ENCODE data around the gene TSHZ2.

- no peak for TF ChIP-seq CTCF (IDR thresholded peaks at IDR 0.05)
- no peak for TF ChIP-seq JUN (CRISPR knock-in tag; IDR thresholded peaks at IDR 0.05)
- TF ChIP-seq TP53 (CRISPR knock-in tag; IDR thresholded peaks at IDR 0.05) = no peak
- TF ChIP-seq, protein P1, sequence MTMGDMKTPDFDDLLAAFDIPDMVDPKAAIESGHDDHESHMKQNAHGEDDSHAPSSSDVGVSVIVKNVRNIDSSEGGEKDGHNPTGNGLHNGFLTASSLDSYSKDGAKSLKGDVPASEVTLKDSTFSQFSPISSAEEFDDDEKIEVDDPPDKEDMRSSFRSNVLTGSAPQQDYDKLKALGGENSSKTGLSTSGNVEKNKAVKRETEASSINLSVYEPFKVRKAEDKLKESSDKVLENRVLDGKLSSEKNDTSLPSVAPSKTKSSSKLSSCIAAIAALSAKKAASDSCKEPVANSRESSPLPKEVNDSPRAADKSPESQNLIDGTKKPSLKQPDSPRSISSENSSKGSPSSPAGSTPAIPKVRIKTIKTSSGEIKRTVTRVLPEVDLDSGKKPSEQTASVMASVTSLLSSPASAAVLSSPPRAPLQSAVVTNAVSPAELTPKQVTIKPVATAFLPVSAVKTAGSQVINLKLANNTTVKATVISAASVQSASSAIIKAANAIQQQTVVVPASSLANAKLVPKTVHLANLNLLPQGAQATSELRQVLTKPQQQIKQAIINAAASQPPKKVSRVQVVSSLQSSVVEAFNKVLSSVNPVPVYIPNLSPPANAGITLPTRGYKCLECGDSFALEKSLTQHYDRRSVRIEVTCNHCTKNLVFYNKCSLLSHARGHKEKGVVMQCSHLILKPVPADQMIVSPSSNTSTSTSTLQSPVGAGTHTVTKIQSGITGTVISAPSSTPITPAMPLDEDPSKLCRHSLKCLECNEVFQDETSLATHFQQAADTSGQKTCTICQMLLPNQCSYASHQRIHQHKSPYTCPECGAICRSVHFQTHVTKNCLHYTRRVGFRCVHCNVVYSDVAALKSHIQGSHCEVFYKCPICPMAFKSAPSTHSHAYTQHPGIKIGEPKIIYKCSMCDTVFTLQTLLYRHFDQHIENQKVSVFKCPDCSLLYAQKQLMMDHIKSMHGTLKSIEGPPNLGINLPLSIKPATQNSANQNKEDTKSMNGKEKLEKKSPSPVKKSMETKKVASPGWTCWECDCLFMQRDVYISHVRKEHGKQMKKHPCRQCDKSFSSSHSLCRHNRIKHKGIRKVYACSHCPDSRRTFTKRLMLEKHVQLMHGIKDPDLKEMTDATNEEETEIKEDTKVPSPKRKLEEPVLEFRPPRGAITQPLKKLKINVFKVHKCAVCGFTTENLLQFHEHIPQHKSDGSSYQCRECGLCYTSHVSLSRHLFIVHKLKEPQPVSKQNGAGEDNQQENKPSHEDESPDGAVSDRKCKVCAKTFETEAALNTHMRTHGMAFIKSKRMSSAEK (CRISPR knock-in tag; IDR thresholded peaks at IDR 0.05; ENCODE audit: borderline replicate concordance) = no peak
- no peak for TF ChIP-seq ZNF263 (CRISPR knock-in tag; IDR thresholded peaks at IDR 0.05; ENCODE audit: low read depth)
- no peak for TF ChIP-seq ETV6 (CRISPR knock-in tag; IDR thresholded peaks at IDR 0.05)
Observed at GRCh38 chr20:53297154-53297529, 325.0 kb downstream of the TSHZ2 start.

Data from WTC11 (cell line).